Superior temporal gyrus (tissue), 1 donor: ENCODE data around the gene IPO5.

ENCODE experiments used
- DNase-seq: peaks from one replicate; pipeline ENCODE4 v3.0.0-alpha.2; 2016; ENCODE audit errors: extremely low spot score

Gene IPO5

DNA sequence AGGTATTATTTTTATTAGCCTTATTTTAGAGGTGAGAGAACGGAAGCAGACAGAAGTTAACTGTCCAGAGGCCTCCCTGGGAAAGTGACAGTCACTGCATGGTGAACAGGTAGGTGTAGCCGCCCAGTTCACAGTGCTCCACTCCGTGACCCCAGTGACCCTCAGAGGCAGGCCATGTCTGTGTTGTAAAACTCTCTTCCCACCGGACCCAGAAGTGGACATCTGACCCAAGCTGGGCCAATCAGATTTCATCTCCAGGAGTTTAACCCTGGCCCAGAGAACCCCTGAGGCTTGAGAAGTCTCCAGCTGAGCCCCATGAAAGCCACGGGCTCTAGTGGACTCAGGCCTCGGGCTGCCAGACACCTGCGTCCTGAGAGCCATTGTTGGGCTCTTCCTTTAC lies 105.8 kb downstream of the IPO5 start:
- DNase-seq, result no peak

DNA sequence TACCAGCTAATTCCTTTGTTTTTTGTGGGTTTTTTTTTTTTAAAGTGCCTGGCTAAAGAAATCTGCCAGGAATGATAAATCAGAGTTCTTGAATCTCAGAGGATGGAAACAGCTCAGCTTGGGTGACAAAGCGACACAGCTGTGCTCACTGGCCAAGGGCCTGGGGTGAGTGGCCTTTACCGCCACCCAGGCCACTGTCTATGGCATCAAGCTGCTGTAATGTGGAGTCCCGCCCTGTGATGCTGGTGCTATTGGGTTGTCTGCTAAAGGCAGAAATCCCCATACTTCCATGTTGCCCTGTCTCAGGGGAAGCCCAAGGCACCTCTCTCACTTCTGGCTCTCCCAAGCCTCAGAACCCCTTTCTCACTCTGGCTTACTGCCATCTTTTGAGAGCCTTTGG lies 106.8 kb downstream of the IPO5 start:
- DNase-seq, result no peak

- no peak for DNase-seq
These were observed 112.0 kb downstream of the IPO5 start for GRCh38 chr13:98065468-98065867.

- no peak for DNase-seq
These were observed 113.2 kb downstream of the IPO5 start for GRCh38 chr13:98066636-98067035.

GRCh38 chr13:98068521-98068920 lies 115.0 kb downstream of the IPO5 start:
- no peak for DNase-seq

DNA sequence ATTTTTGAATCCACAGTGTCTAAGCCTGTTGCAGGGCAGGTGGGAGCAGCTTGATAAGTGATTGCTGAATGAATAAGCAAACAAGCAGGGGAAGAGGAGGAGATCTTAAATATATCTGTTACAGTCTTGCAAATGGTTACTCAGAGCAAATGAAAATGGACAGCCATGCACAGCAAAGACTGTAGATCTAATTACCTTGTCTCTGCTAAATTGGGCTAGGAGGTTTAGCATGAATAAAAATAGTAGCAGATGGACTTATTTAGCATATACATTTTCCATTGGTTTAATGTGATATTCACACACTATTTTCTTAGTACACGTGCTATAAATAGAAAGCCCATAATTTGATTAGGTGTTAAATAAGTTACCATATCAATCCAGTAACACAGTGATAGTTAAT lies 116.5 kb downstream of the IPO5 start:
- no peak for DNase-seq

DNA sequence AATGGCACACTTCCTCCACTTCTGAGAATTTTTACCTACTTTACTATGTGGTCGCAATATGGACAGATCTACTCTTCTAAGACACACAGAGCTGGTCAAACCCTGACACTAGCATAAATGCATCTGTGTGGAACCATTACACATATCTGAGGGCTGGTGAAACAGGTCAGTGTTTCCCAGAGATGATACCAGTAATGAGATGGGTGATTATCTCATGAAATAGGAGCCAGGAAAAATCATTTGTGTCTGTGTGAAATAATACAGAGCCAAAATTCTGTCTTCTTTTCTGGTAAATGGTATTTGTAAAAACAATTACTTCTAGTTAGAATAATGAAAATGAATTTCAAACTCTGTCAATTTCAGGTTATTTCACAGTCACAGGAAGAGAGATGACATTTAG lies 117.8 kb downstream of the IPO5 start:
- no peak for DNase-seq

GRCh38 chr13:98072476-98072875 lies 119.0 kb downstream of the IPO5 start:
- no peak for DNase-seq
